Head of caudate nucleus (tissue), 42 donors: ENCODE results near the gene HS3ST3B1.

ENCODE experiments used
- DNase-seq, 42 donors: peaks; one replicate each; pipeline versions ENCODE4 v3.0.0 to v3.0.0-alpha.2; 2020 to 2021; ENCODE audit warnings: mixed read lengths in 7 of 42
- intact Hi-C: fragments of 100-400 bp; cut with DNase I; formaldehyde crosslinking; loops from one replicate; pipeline ENCODE4 v1.15.0; 2022

Gene HS3ST3B1

DNA sequence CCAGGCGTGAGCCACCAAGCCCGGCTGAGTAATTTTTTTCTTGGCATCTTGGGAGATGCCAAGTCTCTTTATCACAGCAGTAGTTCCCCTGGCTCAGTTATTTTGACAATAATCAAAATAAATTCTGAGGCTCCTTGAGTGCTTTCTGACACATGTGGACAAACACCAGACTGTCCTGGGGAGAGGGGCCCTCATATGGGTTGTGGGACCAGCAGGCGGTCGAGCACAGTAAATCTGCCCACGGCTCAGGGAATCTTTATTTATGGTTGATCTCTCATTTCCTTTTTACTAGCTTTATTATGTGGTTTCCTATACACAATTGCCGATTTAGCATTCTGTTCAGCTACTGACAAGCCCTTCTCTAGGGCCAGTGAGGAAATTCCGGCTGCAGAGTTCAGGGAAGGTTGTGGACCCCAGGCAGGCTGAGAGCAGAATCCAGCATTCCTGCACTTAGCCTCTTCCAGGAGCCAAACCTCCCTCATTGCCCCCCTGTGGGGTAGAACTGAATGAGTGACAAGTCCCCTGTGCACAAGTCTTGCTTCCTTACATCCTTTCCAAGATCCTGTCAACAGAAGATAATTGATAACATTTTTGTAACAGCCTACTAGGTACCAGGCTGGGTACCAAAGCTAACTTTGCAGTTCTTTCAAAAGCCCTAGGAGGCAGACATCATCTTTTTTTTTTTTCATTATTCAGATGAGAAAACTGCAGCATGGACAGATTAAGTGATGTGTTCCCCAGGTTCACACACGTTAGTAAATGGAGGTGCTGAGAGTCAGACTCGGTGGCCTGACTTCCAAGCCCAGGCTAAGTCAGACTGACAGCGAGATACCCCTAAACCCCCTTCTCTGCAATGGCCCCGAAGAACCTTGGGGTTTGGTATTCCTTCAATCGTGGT lies 40.2 kb downstream of the HS3ST3B1 start:
- DNase-seq: no peak
- intact Hi-C loops: no loop called here

DNA sequence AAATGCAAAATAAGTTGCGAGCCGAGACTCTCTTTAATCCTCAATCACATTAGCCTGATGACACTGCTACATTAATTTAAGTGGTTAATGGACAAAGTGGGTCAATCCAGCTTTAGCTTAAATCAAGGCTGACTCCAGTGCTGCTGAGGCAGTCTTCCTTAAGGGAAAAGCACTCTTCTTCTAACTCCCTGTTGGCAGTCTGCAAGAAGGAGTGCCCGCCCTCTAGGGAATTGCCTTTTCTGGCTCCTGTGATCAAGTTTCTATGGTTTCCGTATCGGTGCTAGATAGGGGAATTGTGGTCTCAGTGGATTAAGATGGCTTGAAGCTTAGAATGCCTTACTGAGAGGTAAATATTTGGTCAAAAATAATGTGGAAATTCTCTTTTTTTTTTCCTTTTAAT lies 41.0 kb downstream of the HS3ST3B1 start:
- DNase-seq: no peak

GRCh38 chr17:14346801-14347200 lies 45.9 kb downstream of the HS3ST3B1 start:
- DNase-seq: no peak

More for the DNA sequence above, 41.0 kb downstream of the HS3ST3B1 start:
- intact Hi-C loops: no loop called here

DNA sequence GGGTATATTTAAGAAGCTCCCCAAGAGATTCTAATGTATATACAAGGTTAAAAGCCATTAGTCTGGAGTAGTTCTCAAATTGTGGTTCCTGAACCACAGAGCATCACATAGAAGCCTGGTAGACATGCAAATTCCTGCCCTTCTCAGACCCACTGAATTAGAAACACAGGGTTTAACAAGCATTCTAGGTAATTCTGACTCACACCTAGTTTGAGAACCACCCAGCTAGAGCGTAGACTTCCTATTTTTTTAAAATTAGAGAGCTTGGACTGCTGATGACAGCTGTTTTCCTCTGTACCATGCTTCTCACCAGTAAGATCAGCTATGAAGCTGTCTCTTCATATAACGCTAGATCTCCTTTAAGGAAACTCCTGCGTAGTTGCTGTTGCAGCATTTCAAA lies 50.6 kb downstream of the HS3ST3B1 start:
- intact Hi-C loops: no loop called here
- DNase-seq: no peak

More at GRCh38 chr17:14346801-14347200, 45.9 kb downstream of the HS3ST3B1 start:
- intact Hi-C loops: no loop called here

GRCh38 chr17:14352136-14352535 lies 51.3 kb downstream of the HS3ST3B1 start:
- no peak for DNase-seq
- intact Hi-C loops: no loop called here

GRCh38 chr17:14353861-14354474 lies 53.1 kb downstream of the HS3ST3B1 start:
- DNase-seq: no peak
- intact Hi-C loops: no loop called here

GRCh38 chr17:14354807-14355206 lies 53.9 kb downstream of the HS3ST3B1 start:
- DNase-seq: no peak
- intact Hi-C loops: no loop called here

DNA sequence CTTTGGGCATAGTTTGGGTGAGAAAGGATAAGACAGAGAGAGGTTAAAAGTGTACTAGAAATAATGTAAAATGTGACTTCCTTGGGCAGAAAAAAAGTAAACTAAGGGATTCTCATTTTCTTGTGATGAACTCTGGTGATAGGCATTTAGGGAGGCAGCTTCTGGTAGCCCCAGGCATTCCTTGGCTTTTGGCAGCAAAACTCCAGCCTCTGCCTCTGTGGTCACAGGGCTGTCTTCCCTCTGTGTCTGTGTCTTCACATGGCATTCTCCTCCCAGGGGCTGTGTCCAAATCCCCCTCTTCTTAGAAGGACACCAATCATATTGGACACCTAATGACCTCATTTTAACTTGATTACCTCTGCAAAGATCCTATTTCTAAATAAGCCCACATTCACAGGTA lies 54.7 kb downstream of the HS3ST3B1 start:
- DNase-seq: peak in 1 of 42 donors; percentile 8
- intact Hi-C loops: no loop called here

GRCh38 chr17:14359163-14360020 lies 58.5 kb downstream of the HS3ST3B1 start:
- intact Hi-C loops: no loop called here
- DNase-seq: no peak

GRCh38 chr17:14360856-14361255 lies 60.0 kb downstream of the HS3ST3B1 start:
- peak in 1 of 42 donors; percentile 25 for DNase-seq
- intact Hi-C loops: no loop called here

DNA sequence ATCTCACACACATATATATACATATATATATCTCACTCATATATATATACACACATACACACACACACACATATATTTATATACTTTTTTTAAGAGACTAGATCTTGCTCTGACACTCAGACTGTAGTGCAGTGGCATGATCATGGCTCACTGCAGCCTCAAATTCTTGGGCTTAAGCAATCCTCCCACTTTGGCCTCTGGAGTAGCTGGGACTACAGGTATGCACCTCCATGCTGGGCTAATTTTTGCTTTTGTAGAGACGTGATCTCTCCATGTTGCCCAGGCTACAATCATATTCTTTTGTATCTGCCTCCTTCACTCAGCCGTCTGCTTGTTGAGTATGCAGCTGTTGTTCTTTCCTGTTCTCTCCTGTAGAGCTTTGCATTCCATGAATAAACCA lies 60.6 kb downstream of the HS3ST3B1 start:
- peak in 1 of 42 donors; percentile 17 for DNase-seq
- intact Hi-C loops: no loop called here

- intact Hi-C loops: no loop called here
- peak in 1 of 42 donors; percentile 2 for DNase-seq
Measured at GRCh38 chr17:14361945-14362508, 61.1 kb downstream of the HS3ST3B1 start.

GRCh38 chr17:14366199-14366598 lies 65.3 kb downstream of the HS3ST3B1 start:
- intact Hi-C loops: no loop called here
- DNase-seq: no peak

DNA sequence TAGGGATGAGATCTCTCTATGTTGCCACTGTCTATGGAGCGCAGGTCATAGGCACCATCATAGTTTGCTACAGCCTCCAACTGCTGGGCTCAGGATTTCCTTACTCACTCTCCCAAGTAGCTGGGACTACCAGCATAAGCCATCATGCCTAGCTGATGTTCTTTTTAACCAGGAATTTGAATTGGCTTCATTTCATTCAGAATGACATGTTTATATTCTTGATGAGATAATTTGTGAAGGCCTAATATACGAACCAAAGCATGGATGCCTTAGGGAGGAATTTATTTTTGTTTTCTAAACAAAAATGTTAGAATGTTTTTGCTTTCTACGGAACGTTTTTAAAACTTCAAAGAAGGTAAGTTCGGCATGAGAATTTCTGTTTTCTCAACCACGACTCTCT lies 71.6 kb downstream of the HS3ST3B1 start:
- DNase-seq: no peak
- intact Hi-C loops: no loop called here

GRCh38 chr17:14372905-14373613 lies 72.2 kb downstream of the HS3ST3B1 start:
- intact Hi-C loops: no loop called here
- DNase-seq: no peak

- intact Hi-C loops: no loop called here
- no peak for DNase-seq
Measured at GRCh38 chr17:14373614-14374259, 72.9 kb downstream of the HS3ST3B1 start.

GRCh38 chr17:14374268-14374667 lies 73.4 kb downstream of the HS3ST3B1 start:
- no peak for DNase-seq
- intact Hi-C loops: no loop called here

GRCh38 chr17:14376666-14377065 lies 75.8 kb downstream of the HS3ST3B1 start:
- intact Hi-C loops: no loop called here
- DNase-seq: no peak
